Vagina (tissue), 2 donors: ENCODE measurements around the gene TEX48.

Experiments used
- CTCF ChIP-seq, 3 experiments: fragments of 450-650 bp in 2 of 3; fragments of 200-600 bp in 1 of 3; sonication (generic) in 1 of 3; IDR thresholded peaks; one replicate each; pipeline ENCODE4 v1.5.1; 2017 to 2019; ENCODE audit warnings: antibody characterized with exemption in 3 of 3, mild to moderate bottlenecking in 2 of 3, moderate library complexity in 2 of 3
- POLR2A ChIP-seq, 2 donors: fragments of 450-650 bp; IDR thresholded peaks; one replicate each; pipeline ENCODE4 v1.6.1; 2017; ENCODE audit warnings: antibody characterized with exemption in 2 of 2, mild to moderate bottlenecking in 2 of 2, moderate library complexity in 2 of 2
- POLR2AphosphoS5 ChIP-seq, 2 donors: sonication (generic); formaldehyde crosslinking; IDR thresholded peaks; one replicate each; pipeline ENCODE4 v1.9.0; 2017; ENCODE audit warnings: antibody characterized with exemption in 2 of 2, mild to moderate bottlenecking in 2 of 2, low read depth in 1 of 2; ENCODE audit not compliant: insufficient read depth in 1 of 2

- TF ChIP-seq CTCF (IDR thresholded peaks at IDR 0.05) (no peak), POLR2A (IDR thresholded peaks at IDR 0.05) (no peak), POLR2AphosphoS5 (IDR thresholded peaks at IDR 0.05; ENCODE audit: insufficient read depth in 1 of 2, low read depth in 1 of 2) (no peak)
Measured at GRCh38 chr9:114668146-114668545, 13.8 kb downstream of the TEX48 start.
